ENCODE data around the gene JAZF1.

Gene JAZF1

GRCh38 chr7:28093623-28094232 lies 86.9 kb downstream of the JAZF1 start:
- H4K8ac ChIP-seq (ENCODE audit: low read depth, low read length): no peak overlapping the region
- DNase-seq (ENCODE audit: low spot score): peak; percentile 87
- H3K9ac ChIP-seq (ENCODE audit: low read depth, low read length, poor library complexity): no peak overlapping the region
- no peak overlapping the region for H2AFZ ChIP-seq (ENCODE audit: low read length)
- no peaks in the 10 kb centered on the region for H3K36me3 ChIP-seq (replicated peaks in 1 of 2; ENCODE audit: control insufficient read depth in 2 of 2, insufficient read depth in 2 of 2, low read length in 2 of 2)
- no peak overlapping the region for H2AK5ac ChIP-seq (ENCODE audit: low read depth, low read length)
- no peak overlapping the region for H3K4ac ChIP-seq (ENCODE audit: low read length)
- no peak overlapping the region for H2BK120ac ChIP-seq (ENCODE audit: low read depth, low read length)
- no CpG with 5 or more reads among the region's 9 CpGs for WGBS, 2 donors (ENCODE audit: extremely low coverage in 2 of 2, insufficient read length in 2 of 2, insufficient replicate concordance in 1 of 2)
- no peak overlapping the region for H3K14ac ChIP-seq (ENCODE audit: low read length)
- H2BK15ac ChIP-seq (ENCODE audit: low read length): no peak overlapping the region
- H3K4me2 ChIP-seq (ENCODE audit: insufficient read depth, low read length, poor library complexity, severe bottlenecking): no peak overlapping the region
- no peak overlapping the region for H4K91ac ChIP-seq (ENCODE audit: low read depth, low read length, poor library complexity)
- no peak overlapping the region for H2BK5ac ChIP-seq (ENCODE audit: low read length)
- no peak overlapping the region for H3K4me3 ChIP-seq (ENCODE audit: low read length in 2 of 2)
- peaks cover 0 to 7% (median 0%) of the 10 kb centered on the region in 3 experiments for H3K27me3 ChIP-seq (ENCODE audit: control insufficient read depth in 3 of 3, insufficient read depth in 3 of 3, low read depth in 1 of 3, low read length in 3 of 3)
- H2BK12ac ChIP-seq (ENCODE audit: low read length): no peak overlapping the region
- no peaks in the 10 kb centered on the region for H3K79me1 ChIP-seq (ENCODE audit: low read depth, low read length)
- H3K4me1 ChIP-seq (ENCODE audit: control insufficient read depth in 2 of 2, insufficient read depth in 1 of 2, low read depth in 1 of 2, low read length in 2 of 2): no peaks in the 10 kb centered on the region
- H3K9me3 ChIP-seq (replicated peaks in 1 of 2; ENCODE audit: control insufficient read depth in 2 of 2, insufficient read depth in 1 of 2, low read depth in 1 of 2, low read length in 2 of 2): no peaks in the 10 kb centered on the region
- H3K27ac ChIP-seq (replicated peaks; ENCODE audit: low read length): no peak overlapping the region
- H3K23ac ChIP-seq (ENCODE audit: low read depth, low read length, poor library complexity): no peak overlapping the region
- H3K18ac ChIP-seq (ENCODE audit: low read length): no peak overlapping the region

GRCh38 chr7:28091190-28091589 lies 89.4 kb downstream of the JAZF1 start:
- H2BK12ac ChIP-seq (ENCODE audit: low read length): no peak overlapping the region

GRCh38 chr7:28088901-28089714 lies 91.5 kb downstream of the JAZF1 start:
- Histone ChIP-seq H2BK15ac (ENCODE audit: low read length) (no peak overlapping the region), H3K79me1 (ENCODE audit: low read depth, low read length) (no peaks in the 10 kb centered on the region), H3K27me3 (ENCODE audit: control insufficient read depth in 3 of 3, insufficient read depth in 3 of 3, low read depth in 1 of 3, low read length in 3 of 3) (peaks cover 0 to 10% (median 0%) of the 10 kb centered on the region in 3 experiments), H3K4me2 (ENCODE audit: insufficient read depth, low read length, poor library complexity, severe bottlenecking) (no peak overlapping the region), H2BK5ac (ENCODE audit: low read length) (no peak overlapping the region), H3K14ac (ENCODE audit: low read length) (no peak overlapping the region), H3K4ac (ENCODE audit: low read length) (no peak overlapping the region), H3K36me3 (replicated peaks in 1 of 2; ENCODE audit: control insufficient read depth in 2 of 2, insufficient read depth in 2 of 2, low read length in 2 of 2) (no peaks in the 10 kb centered on the region), H3K4me1 (ENCODE audit: control insufficient read depth in 2 of 2, insufficient read depth in 1 of 2, low read depth in 1 of 2, low read length in 2 of 2) (no peaks in the 10 kb centered on the region), H3K4me3 (ENCODE audit: low read length in 2 of 2) (no peak overlapping the region), H3K9me3 (replicated peaks in 1 of 2; ENCODE audit: control insufficient read depth in 2 of 2, insufficient read depth in 1 of 2, low read depth in 1 of 2, low read length in 2 of 2) (no peaks in the 10 kb centered on the region), H3K27ac (replicated peaks; ENCODE audit: low read length) (no peak overlapping the region), H3K18ac (ENCODE audit: low read length) (no peak overlapping the region), H2BK12ac (ENCODE audit: low read length) (no peak overlapping the region), H2AK5ac (ENCODE audit: low read depth, low read length) (no peak overlapping the region), H2AFZ (ENCODE audit: low read length) (no peak overlapping the region), H4K8ac (ENCODE audit: low read depth, low read length) (no peak overlapping the region), H4K91ac (ENCODE audit: low read depth, low read length, poor library complexity) (no peak overlapping the region), H3K23ac (ENCODE audit: low read depth, low read length, poor library complexity) (no peak overlapping the region), H3K9ac (ENCODE audit: low read depth, low read length, poor library complexity) (no peak overlapping the region), H2BK120ac (ENCODE audit: low read depth, low read length) (no peak overlapping the region)
- DNase-seq (ENCODE audit: low spot score): no peak
- WGBS, 2 donors (ENCODE audit: extremely low coverage in 2 of 2, insufficient read length in 2 of 2, insufficient replicate concordance in 1 of 2): 100% methylated on average over 1 of the region's 6 CpGs; no CpG with 5 or more reads in 1 of the 2 donors

More at GRCh38 chr7:28091190-28091589, 89.4 kb downstream of the JAZF1 start:
- Histone ChIP-seq H3K79me1 (ENCODE audit: low read depth, low read length) (no peaks in the 10 kb centered on the region), H2BK5ac (ENCODE audit: low read length) (no peak overlapping the region), H3K4me2 (ENCODE audit: insufficient read depth, low read length, poor library complexity, severe bottlenecking) (no peak overlapping the region), H2AFZ (ENCODE audit: low read length) (no peak overlapping the region), H4K8ac (ENCODE audit: low read depth, low read length) (no peak overlapping the region), H3K18ac (ENCODE audit: low read length) (no peak overlapping the region), H3K14ac (ENCODE audit: low read length) (no peak overlapping the region), H3K4me1 (ENCODE audit: control insufficient read depth in 2 of 2, insufficient read depth in 1 of 2, low read depth in 1 of 2, low read length in 2 of 2) (no peaks in the 10 kb centered on the region), H3K23ac (ENCODE audit: low read depth, low read length, poor library complexity) (no peak overlapping the region), H3K36me3 (replicated peaks in 1 of 2; ENCODE audit: control insufficient read depth in 2 of 2, insufficient read depth in 2 of 2, low read length in 2 of 2) (no peaks in the 10 kb centered on the region), H3K27me3 (ENCODE audit: control insufficient read depth in 3 of 3, insufficient read depth in 3 of 3, low read depth in 1 of 3, low read length in 3 of 3) (peaks cover 0 to 14% (median 0%) of the 10 kb centered on the region in 3 experiments), H4K91ac (ENCODE audit: low read depth, low read length, poor library complexity) (no peak overlapping the region), H2BK120ac (ENCODE audit: low read depth, low read length) (no peak overlapping the region), H3K9me3 (replicated peaks in 1 of 2; ENCODE audit: control insufficient read depth in 2 of 2, insufficient read depth in 1 of 2, low read depth in 1 of 2, low read length in 2 of 2) (no peaks in the 10 kb centered on the region), H3K9ac (ENCODE audit: low read depth, low read length, poor library complexity) (no peak overlapping the region), H3K27ac (replicated peaks; ENCODE audit: low read length) (no peak overlapping the region), H2BK15ac (ENCODE audit: low read length) (no peak overlapping the region), H3K4me3 (ENCODE audit: low read length in 2 of 2) (no peak overlapping the region), H2AK5ac (ENCODE audit: low read depth, low read length) (no peak overlapping the region), H3K4ac (ENCODE audit: low read length) (no peak overlapping the region)
- DNase-seq (ENCODE audit: low spot score): no peak
- WGBS, 2 donors (ENCODE audit: extremely low coverage in 2 of 2, insufficient read length in 2 of 2, insufficient replicate concordance in 1 of 2): no CpG with 5 or more reads among the region's 1 CpG

GRCh38 chr7:28088032-28088431 lies 92.6 kb downstream of the JAZF1 start:
- no peak overlapping the region for H2BK12ac ChIP-seq (ENCODE audit: low read length)
- no peak overlapping the region for H3K18ac ChIP-seq (ENCODE audit: low read length)
- no peaks in the 10 kb centered on the region for H3K9me3 ChIP-seq (replicated peaks in 1 of 2; ENCODE audit: control insufficient read depth in 2 of 2, insufficient read depth in 1 of 2, low read depth in 1 of 2, low read length in 2 of 2)
- H3K23ac ChIP-seq (ENCODE audit: low read depth, low read length, poor library complexity): no peak overlapping the region
- H3K4me1 ChIP-seq (ENCODE audit: control insufficient read depth in 2 of 2, insufficient read depth in 1 of 2, low read depth in 1 of 2, low read length in 2 of 2): no peaks in the 10 kb centered on the region
- no peak overlapping the region for H2BK120ac ChIP-seq (ENCODE audit: low read depth, low read length)
- no peaks in the 10 kb centered on the region for H3K36me3 ChIP-seq (replicated peaks in 1 of 2; ENCODE audit: control insufficient read depth in 2 of 2, insufficient read depth in 2 of 2, low read length in 2 of 2)
- no peak for DNase-seq (ENCODE audit: low spot score)
- no peak overlapping the region for H3K4me3 ChIP-seq (ENCODE audit: low read length in 2 of 2)
- H4K91ac ChIP-seq (ENCODE audit: low read depth, low read length, poor library complexity): no peak overlapping the region
- no peak overlapping the region for H3K4ac ChIP-seq (ENCODE audit: low read length)
- H2BK5ac ChIP-seq (ENCODE audit: low read length): no peak overlapping the region
- H3K27ac ChIP-seq (replicated peaks; ENCODE audit: low read length): no peak overlapping the region
- H3K14ac ChIP-seq (ENCODE audit: low read length): no peak overlapping the region
- H3K27me3 ChIP-seq (ENCODE audit: control insufficient read depth in 3 of 3, insufficient read depth in 3 of 3, low read depth in 1 of 3, low read length in 3 of 3): peaks cover 0 to 10% (median 0%) of the 10 kb centered on the region in 3 experiments
- no peak overlapping the region for H2BK15ac ChIP-seq (ENCODE audit: low read length)
- no CpG with 5 or more reads among the region's 4 CpGs for WGBS, 2 donors (ENCODE audit: extremely low coverage in 2 of 2, insufficient read length in 2 of 2, insufficient replicate concordance in 1 of 2)
- no peak overlapping the region for H3K9ac ChIP-seq (ENCODE audit: low read depth, low read length, poor library complexity)
- H2AK5ac ChIP-seq (ENCODE audit: low read depth, low read length): no peak overlapping the region
- no peak overlapping the region for H2AFZ ChIP-seq (ENCODE audit: low read length)
- H4K8ac ChIP-seq (ENCODE audit: low read depth, low read length): no peak overlapping the region
- H3K79me1 ChIP-seq (ENCODE audit: low read depth, low read length): no peaks in the 10 kb centered on the region
- H3K4me2 ChIP-seq (ENCODE audit: insufficient read depth, low read length, poor library complexity, severe bottlenecking): no peak overlapping the region
